RWPE2 (cell line): ENCODE data around the gene WNT9B.

Experiments used
- ATAC-seq: fragments of 200-7000 bp; cut with Tn5 transposase; 3 replicates; pipeline ENCODE4 v1.9.1; 2021; ENCODE audit warnings: low read depth
- DNase-seq: peaks from one replicate; pipeline ENCODE4 v3.0.0-alpha.2; 2020; ENCODE audit warnings: low spot score
- H3K27ac ChIP-seq: fragments of 450-650 bp; 2 replicates; pipeline ENCODE4 v1.5.1; 2017; ENCODE audit warnings: mild to moderate bottlenecking; ENCODE audit not compliant: poor library complexity, severe bottlenecking
- H3K27me3 ChIP-seq: fragments of 250-450 bp; sonication (Bioruptor Pico); 2 replicates; pipeline ENCODE4 v1.5.1; 2021; ENCODE audit warnings: mild to moderate bottlenecking, moderate library complexity; ENCODE audit not compliant: insufficient read depth, poor library complexity, severe bottlenecking
- H3K36me3 ChIP-seq: fragments of 250-450 bp; sonication (Bioruptor Pico); 2 replicates; pipeline ENCODE4 v1.5.1; 2020; ENCODE audit warnings: low read depth, mild to moderate bottlenecking, moderate library complexity
- H3K4me1 ChIP-seq: fragments of 250-450 bp; sonication (Bioruptor Pico); 2 replicates; pipeline ENCODE4 v1.5.1; 2021; ENCODE audit warnings: mild to moderate bottlenecking, moderate library complexity; ENCODE audit not compliant: insufficient read depth, poor library complexity, severe bottlenecking
- H3K4me3 ChIP-seq: fragments of 250-450 bp; sonication (Bioruptor Pico); 2 replicates; pipeline ENCODE4 v1.5.1; 2021; ENCODE audit warnings: mild to moderate bottlenecking, moderate library complexity; ENCODE audit not compliant: severe bottlenecking
- H3K9me3 ChIP-seq: fragments of 250-450 bp; sonication (Bioruptor Pico); 2 replicates; pipeline ENCODE4 v1.5.1; 2021; ENCODE audit warnings: mild to moderate bottlenecking, moderate library complexity; ENCODE audit not compliant: severe bottlenecking
- TF ChIP-seq, protein P1 (sequence below): fragments of 450-650 bp; IDR thresholded peaks from one replicate; pipeline ENCODE4 v1.5.1; 2017; ENCODE audit warnings: mild to moderate bottlenecking, moderate library complexity; ENCODE audit not compliant: poor library complexity, severe bottlenecking

The WNT9B gene

DNA sequence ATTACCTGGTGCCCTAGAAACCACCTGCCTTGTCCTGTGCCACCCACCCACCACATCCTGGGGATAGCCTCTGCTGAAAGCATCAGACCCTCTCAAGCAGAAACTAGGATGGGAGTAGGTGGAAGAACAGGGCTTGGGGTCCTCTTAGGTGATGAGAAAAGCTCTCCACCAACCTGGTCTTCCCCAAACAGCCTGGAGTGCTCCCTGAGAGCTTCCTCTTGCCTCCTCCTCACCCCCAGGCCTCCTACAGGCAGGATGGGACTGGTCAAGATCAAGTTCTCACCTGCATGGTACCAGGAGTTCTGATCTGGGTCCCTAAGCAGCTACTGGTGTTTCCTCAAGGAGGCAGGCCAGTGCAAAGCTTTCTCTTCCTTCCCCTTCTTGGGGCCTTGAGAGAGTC is 15.4 kb downstream of the WNT9B start:
- TF ChIP-seq, protein P1, sequence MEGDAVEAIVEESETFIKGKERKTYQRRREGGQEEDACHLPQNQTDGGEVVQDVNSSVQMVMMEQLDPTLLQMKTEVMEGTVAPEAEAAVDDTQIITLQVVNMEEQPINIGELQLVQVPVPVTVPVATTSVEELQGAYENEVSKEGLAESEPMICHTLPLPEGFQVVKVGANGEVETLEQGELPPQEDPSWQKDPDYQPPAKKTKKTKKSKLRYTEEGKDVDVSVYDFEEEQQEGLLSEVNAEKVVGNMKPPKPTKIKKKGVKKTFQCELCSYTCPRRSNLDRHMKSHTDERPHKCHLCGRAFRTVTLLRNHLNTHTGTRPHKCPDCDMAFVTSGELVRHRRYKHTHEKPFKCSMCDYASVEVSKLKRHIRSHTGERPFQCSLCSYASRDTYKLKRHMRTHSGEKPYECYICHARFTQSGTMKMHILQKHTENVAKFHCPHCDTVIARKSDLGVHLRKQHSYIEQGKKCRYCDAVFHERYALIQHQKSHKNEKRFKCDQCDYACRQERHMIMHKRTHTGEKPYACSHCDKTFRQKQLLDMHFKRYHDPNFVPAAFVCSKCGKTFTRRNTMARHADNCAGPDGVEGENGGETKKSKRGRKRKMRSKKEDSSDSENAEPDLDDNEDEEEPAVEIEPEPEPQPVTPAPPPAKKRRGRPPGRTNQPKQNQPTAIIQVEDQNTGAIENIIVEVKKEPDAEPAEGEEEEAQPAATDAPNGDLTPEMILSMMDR, result no peak
- ATAC-seq (no peak), DNase-seq (no peak)
- no peak overlapping the region for H3K27ac ChIP-seq
- no peaks in the 10 kb centered on the region for H3K27me3 ChIP-seq
- H3K36me3 ChIP-seq, result no peaks in the 10 kb centered on the region
- no peaks in the 10 kb centered on the region for H3K4me1 ChIP-seq
- no peaks in the 10 kb centered on the region for H3K9me3 ChIP-seq
- no peak overlapping the region for H3K4me3 ChIP-seq

- H3K9me3 ChIP-seq, result no peaks in the 10 kb centered on the region
- DNase-seq (no peak), ATAC-seq (no peak)
- no peaks in the 10 kb centered on the region for H3K27me3 ChIP-seq
- no peaks in the 10 kb centered on the region for H3K36me3 ChIP-seq
- no peak overlapping the region for H3K4me3 ChIP-seq
- no peak overlapping the region for H3K27ac ChIP-seq
- H3K4me1 ChIP-seq, result no peaks in the 10 kb centered on the region
- TF ChIP-seq, protein P1, result no peak
Observed at GRCh38 chr17:46868689-46869187, 17.4 kb downstream of the WNT9B start.

DNA sequence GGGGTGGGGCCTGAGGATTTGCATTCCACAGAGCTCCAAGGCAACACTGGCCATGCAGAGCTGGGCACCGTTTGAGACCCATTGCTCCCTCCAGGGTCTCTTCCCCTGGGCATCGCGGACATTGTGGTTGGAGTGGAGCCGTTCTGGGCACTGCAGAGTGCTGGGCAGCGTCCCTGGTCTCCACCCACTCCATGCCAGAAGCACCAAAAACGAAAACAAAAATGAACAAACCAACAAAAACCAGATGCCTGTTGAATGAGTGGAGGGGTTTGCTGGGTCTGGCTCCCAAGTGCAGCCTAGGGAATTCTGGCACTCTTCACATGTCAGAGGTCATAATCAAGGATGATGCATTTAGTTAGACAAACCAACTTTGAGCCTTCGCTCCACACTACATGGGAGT is 17.9 kb downstream of the WNT9B start:
- Histone ChIP-seq H3K36me3 (no peaks in the 10 kb centered on the region), H3K4me1 (no peaks in the 10 kb centered on the region), H3K9me3 (no peaks in the 10 kb centered on the region), H3K27me3 (no peaks in the 10 kb centered on the region), H3K4me3 (no peak overlapping the region), H3K27ac (no peak overlapping the region)
- TF ChIP-seq, protein P1, result no peak
- ATAC-seq (no peak), DNase-seq (no peak)

- Histone ChIP-seq H3K9me3 (no peaks in the 10 kb centered on the region), H3K36me3 (no peaks in the 10 kb centered on the region), H3K4me3 (no peak overlapping the region), H3K27ac (no peak overlapping the region), H3K4me1 (no peaks in the 10 kb centered on the region), H3K27me3 (no peaks in the 10 kb centered on the region)
- DNase-seq, result no peak
- TF ChIP-seq, protein P1, result no peak
- no peak for ATAC-seq
Observed at GRCh38 chr17:46869975-46870803, 18.8 kb downstream of the WNT9B start.

DNA sequence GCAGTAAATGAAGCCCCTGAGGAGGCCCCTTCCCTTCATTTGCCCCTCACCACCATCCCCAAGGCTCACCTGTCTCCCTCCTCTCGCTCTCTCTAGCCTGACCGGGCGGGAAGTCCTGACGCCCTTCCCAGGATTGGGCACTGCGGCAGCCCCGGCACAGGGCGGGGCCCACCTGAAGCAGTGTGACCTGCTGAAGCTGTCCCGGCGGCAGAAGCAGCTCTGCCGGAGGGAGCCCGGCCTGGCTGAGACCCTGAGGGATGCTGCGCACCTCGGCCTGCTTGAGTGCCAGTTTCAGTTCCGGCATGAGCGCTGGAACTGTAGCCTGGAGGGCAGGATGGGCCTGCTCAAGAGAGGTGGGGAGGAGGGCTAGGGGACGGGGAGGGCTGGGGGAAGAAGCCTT is 21.0 kb downstream of the WNT9B start:
- no peak overlapping the region for H3K4me3 ChIP-seq
- ATAC-seq (no peak), DNase-seq (no peak)
- no peaks in the 10 kb centered on the region for H3K4me1 ChIP-seq
- TF ChIP-seq, protein P1, result no peak
- no peaks in the 10 kb centered on the region for H3K36me3 ChIP-seq
- H3K27ac ChIP-seq, result no peak overlapping the region
- H3K27me3 ChIP-seq, result no peaks in the 10 kb centered on the region
- H3K9me3 ChIP-seq, result no peaks in the 10 kb centered on the region
